HFF-Myc (cell line): Measurements from ENCODE around the gene LRRC38.

ENCODE experiments used
- DNase-seq: peaks from one replicate; pipeline ENCODE4 v3.0.0-alpha.2; 2011; ENCODE audit warnings: low read depth; ENCODE audit errors: extremely low read depth
- H3K4me3 ChIP-seq: replicated peaks from 2 replicates; pipeline ENCODE4 v1.5.1; 2011; ENCODE audit warnings: low read depth, mild to moderate bottlenecking, control low read depth, low read length
- TF ChIP-seq, protein P1 (sequence below): IDR thresholded peaks from 2 replicates; pipeline ENCODE4 v1.5.1; 2012; ENCODE audit warnings: mild to moderate bottlenecking, low read depth, low read length, control low read depth; ENCODE audit errors: missing control alignments

LRRC38 gene

DNA sequence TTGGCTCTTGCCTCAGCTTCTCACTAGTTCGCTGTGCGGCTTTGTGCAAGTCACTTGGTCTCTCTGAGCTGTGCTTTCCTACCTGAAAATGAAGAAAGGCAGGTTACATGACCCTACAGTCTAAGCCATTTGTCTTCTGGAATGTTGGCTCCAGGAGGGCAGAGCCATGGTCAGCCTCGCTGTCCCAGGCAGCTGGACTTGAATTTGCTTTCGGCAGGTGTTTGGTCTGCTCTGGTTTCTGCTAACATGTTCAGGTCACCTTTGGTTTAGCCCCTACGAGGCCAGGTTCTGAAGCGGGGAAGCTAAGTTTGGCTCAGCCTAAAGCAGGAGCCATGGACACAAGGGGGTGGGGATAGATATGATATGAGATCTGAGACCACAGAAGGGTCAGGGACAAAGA is 19.1 kb downstream of the LRRC38 start:
- H3K4me3 ChIP-seq, result no peak overlapping the region
- TF ChIP-seq, protein P1, sequence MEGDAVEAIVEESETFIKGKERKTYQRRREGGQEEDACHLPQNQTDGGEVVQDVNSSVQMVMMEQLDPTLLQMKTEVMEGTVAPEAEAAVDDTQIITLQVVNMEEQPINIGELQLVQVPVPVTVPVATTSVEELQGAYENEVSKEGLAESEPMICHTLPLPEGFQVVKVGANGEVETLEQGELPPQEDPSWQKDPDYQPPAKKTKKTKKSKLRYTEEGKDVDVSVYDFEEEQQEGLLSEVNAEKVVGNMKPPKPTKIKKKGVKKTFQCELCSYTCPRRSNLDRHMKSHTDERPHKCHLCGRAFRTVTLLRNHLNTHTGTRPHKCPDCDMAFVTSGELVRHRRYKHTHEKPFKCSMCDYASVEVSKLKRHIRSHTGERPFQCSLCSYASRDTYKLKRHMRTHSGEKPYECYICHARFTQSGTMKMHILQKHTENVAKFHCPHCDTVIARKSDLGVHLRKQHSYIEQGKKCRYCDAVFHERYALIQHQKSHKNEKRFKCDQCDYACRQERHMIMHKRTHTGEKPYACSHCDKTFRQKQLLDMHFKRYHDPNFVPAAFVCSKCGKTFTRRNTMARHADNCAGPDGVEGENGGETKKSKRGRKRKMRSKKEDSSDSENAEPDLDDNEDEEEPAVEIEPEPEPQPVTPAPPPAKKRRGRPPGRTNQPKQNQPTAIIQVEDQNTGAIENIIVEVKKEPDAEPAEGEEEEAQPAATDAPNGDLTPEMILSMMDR, result no peak
- no peak for DNase-seq

DNA sequence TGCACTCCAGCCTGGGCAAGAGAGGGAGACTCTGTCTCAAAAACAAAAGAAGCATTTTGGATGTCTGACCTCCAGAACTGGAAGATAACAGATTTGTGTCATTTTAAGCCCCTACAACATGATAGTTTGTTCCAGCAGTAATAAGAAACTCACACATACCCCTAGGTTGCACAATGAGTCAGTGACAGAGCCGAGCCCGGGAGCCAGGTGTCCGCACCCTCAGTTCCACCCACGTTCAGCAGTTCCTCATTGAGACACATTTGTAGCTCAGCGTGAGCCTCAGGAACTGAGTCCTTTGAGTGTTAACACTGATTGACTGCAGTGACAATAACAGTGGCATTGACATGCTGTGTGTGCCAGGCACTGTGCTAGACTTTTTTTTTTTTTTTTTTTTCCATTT is 19.8 kb downstream of the LRRC38 start:
- no peak overlapping the region for H3K4me3 ChIP-seq
- TF ChIP-seq, protein P1, result no peak
- DNase-seq, result no peak

DNA sequence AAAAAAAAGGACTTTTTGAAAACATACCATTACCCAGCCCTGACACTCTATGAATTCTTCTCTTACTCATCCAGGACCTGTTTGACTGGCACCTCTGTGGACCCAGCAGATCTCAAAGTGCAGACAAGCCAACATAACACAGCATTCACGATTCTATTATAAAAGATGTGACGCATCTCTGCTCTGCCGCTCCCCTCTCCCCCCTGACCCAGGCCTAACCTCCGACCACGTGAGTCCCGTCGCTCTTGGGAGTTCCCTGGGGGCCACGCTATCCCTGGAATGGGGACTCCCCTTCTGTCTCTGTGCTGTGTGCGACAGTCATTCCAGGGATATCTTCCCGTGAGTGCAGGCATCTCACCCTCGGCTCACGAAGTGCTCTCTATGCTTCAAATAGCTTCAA is 21.1 kb downstream of the LRRC38 start:
- no peak overlapping the region for H3K4me3 ChIP-seq
- TF ChIP-seq, protein P1, result no peak
- no peak for DNase-seq

DNA sequence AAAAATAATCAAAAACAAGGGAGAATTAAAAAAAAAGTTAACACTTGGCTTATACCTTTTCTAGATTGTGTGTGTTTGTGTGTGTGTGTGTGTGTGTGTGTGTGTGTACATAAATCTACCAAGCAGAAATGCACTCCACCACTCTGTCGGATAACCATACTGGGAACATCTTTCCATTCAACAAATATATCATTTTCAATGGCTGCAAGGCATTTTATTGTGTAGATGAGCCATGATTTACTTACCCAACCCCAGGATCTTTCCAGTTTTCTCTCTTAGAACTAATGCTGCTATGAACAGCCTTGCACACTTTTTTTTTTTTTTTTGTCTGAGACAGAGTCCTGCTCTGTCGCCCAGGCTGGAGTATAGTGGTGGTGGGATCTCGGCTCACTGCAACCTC is 25.8 kb downstream of the LRRC38 start:
- no peak for DNase-seq
- TF ChIP-seq, protein P1, result no peak
- no peak overlapping the region for H3K4me3 ChIP-seq

DNA sequence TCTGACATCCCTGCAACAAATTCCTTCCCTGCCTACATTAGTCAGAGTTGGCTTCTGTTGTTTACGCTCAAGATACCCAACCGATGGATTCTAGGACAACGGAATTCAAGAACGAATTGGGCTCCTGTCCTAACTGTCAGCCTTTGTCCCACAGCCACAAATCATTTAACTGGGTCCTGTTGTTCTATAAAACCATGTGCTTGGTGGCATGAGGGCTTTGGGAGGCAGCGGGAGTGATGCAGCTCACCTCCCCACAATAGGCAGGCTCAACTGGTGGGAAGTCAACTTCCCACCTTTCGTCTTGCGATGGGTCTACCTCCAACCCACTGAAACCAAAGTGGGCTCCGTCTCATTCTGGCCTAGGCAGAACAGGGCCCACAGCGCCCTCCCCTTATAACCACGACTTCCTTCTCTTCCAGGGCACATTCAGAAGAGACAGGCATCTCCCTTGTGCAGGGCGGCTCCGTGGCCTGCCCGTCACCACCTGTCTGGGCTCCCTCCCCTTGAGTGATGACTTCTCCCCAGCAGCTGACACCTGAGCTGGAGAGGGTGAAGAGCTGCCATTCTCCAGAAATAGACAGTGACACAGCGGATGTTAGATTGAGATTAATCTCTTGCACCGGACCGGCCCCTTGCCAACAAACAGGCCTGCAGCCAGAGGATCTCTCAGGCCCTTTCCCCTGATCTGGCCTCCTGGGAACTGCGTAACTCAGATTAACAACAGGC is 26.5 kb downstream of the LRRC38 start:
- H3K4me3 ChIP-seq, result no peak overlapping the region
- TF ChIP-seq, protein P1, result no peak
- no peak for DNase-seq

DNA sequence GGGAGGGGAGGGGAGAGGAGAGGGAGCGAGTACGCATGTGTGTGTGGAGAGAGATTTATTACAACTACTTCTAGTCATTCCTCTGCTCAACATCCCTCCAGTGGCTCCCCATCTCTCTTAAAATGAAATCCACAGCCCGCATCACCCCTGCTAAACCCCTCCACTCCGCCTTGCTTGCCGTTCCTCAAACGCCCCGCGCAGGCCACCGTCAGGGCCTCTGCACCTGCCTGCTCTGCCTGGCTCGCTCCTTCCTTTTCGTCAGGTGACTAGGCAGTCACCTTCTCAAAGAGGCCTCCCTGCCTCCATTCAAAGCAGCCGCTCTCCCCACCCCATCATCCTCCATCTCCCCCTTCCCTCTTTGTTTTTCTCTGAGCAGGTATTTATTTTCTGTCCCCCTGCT is 29.9 kb downstream of the LRRC38 start:
- DNase-seq, result no peak
- TF ChIP-seq, protein P1, result no peak
- no peak overlapping the region for H3K4me3 ChIP-seq

DNA sequence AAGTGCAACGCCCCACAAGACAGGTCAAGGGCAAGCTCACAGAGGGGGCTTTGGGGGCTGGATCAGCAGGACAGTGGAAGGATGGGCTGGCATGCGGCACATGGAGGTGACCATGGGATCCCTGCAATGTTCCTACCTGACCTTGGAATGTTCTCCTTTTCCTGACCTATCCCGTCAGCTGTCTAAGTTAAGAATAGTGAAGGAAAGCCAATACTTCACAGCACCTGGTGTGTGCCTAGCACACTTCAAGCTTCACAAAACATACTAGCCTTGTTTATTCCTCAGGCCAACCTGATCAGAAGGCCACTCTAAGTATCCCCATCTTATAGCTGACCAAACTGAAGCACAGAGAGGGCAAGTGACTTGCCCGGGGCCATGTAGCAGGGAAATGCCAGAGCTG is 31.2 kb downstream of the LRRC38 start:
- TF ChIP-seq, protein P1, result no peak
- no peak overlapping the region for H3K4me3 ChIP-seq
- DNase-seq, result no peak
